Chondrocyte (in vitro differentiated cells): Measurements from ENCODE around the gene PDZK1. TPM values are rescaled to one million over a fixed set of nuclear protein-coding genes. Genes with fewer than 3 reads are reported as not detected.
"Not testable (repeated sequence)": the region's sequence is repeated elsewhere in the genome, so short reads cannot be mapped to it uniquely, and the experiment has no call there.

Experiments
- DNase-seq: peaks from one replicate; pipeline ENCODE4 v3.0.0; 2021; ENCODE audit warnings: mixed read lengths, low spot score
- H3K27ac Mint-ChIP-seq: one replicate; pipeline ENCODE4 v1.8.0; 2021; ENCODE audit warnings: mild to moderate bottlenecking, moderate library complexity, mixed read lengths; ENCODE audit not compliant: unreplicated experiment
- H3K27me3 Mint-ChIP-seq: 2 replicates; pipeline ENCODE4 v1.8.0; 2021; ENCODE audit warnings: low read depth, mixed read lengths
- H3K36me3 Mint-ChIP-seq: 2 replicates; pipeline ENCODE4 v1.8.0; 2021; ENCODE audit warnings: low read depth, mixed read lengths
- H3K4me1 Mint-ChIP-seq: 2 replicates; pipeline ENCODE4 v1.8.0; 2021; ENCODE audit warnings: low read depth, mild to moderate bottlenecking, mixed read lengths
- H3K4me3 Mint-ChIP-seq: one replicate; pipeline ENCODE4 v1.8.0; 2021; ENCODE audit warnings: mild to moderate bottlenecking, moderate library complexity, mixed read lengths; ENCODE audit not compliant: unreplicated experiment
- H3K9me3 Mint-ChIP-seq: 2 replicates; pipeline ENCODE4 v1.8.0; 2021; ENCODE audit warnings: low read depth, mixed read lengths
- CTCF ChIP-seq: fragments of 200-600 bp; sonication (generic); IDR thresholded peaks from 2 replicates; pipeline ENCODE4 v1.5.0; 2021; ENCODE audit warnings: antibody characterized with exemption, mild to moderate bottlenecking, moderate library complexity
- total RNA-seq: library from RNA; stranded (reverse); gene quantifications from 3 replicates; pipeline ENCODE4 v1.2.1, GENCODE V29; 2021

PDZK1 gene
- total RNA-seq, 1 donor from 2014 or later = 0.50 TPM

GRCh38 chr1:145736191-145736590 is 29.0 kb upstream of the PDZK1 start:
- no peak for DNase-seq
- Mint-ChIP-seq H3K27ac (no peak overlapping the region), H3K36me3 (peaks cover 3% of the 10 kb centered on the region), H3K9me3 (no peaks in the 10 kb centered on the region), H3K4me3 (no peak overlapping the region), H3K27me3 (no peaks in the 10 kb centered on the region), H3K4me1 (peaks cover 11% of the 10 kb centered on the region)
- no peak for TF ChIP-seq CTCF

GRCh38 chr1:145730900-145731299 is 23.7 kb upstream of the PDZK1 start:
- no peak for DNase-seq
- Mint-ChIP-seq H3K9me3 (no peaks in the 10 kb centered on the region), H3K4me3 (no peak overlapping the region), H3K4me1 (peaks cover 6% of the 10 kb centered on the region), H3K36me3 (peaks cover 3% of the 10 kb centered on the region), H3K27ac (no peak overlapping the region), H3K27me3 (no peaks in the 10 kb centered on the region)
- TF ChIP-seq CTCF = no peak

GRCh38 chr1:145730467-145730866 is 23.3 kb upstream of the PDZK1 start:
- no peak for DNase-seq
- no peak for TF ChIP-seq CTCF
- no peaks in the 10 kb centered on the region for H3K27me3 Mint-ChIP-seq
- H3K36me3 Mint-ChIP-seq = peaks cover 3% of the 10 kb centered on the region
- H3K9me3 Mint-ChIP-seq = no peaks in the 10 kb centered on the region
- peaks cover 6% of the 10 kb centered on the region for H3K4me1 Mint-ChIP-seq
- no peak overlapping the region for H3K27ac Mint-ChIP-seq
- no peak overlapping the region for H3K4me3 Mint-ChIP-seq

GRCh38 chr1:145729666-145730436 is 22.7 kb upstream of the PDZK1 start:
- Mint-ChIP-seq H3K36me3 (peaks cover 3% of the 10 kb centered on the region), H3K4me1 (peaks cover 6% of the 10 kb centered on the region), H3K4me3 (no peak overlapping the region), H3K27ac (no peak overlapping the region), H3K27me3 (no peaks in the 10 kb centered on the region), H3K9me3 (no peaks in the 10 kb centered on the region)
- no peak for DNase-seq
- no peak for TF ChIP-seq CTCF

GRCh38 chr1:145729196-145729595 is 22.0 kb upstream of the PDZK1 start:
- H3K27me3 Mint-ChIP-seq = no peaks in the 10 kb centered on the region
- no peak for TF ChIP-seq CTCF
- no peak overlapping the region for H3K27ac Mint-ChIP-seq
- no peaks in the 10 kb centered on the region for H3K9me3 Mint-ChIP-seq
- DNase-seq = no peak
- peaks cover 3% of the 10 kb centered on the region for H3K36me3 Mint-ChIP-seq
- H3K4me3 Mint-ChIP-seq = no peak overlapping the region
- peaks cover 6% of the 10 kb centered on the region for H3K4me1 Mint-ChIP-seq

- H3K27me3 Mint-ChIP-seq, H3K9me3 Mint-ChIP-seq, H3K4me3 Mint-ChIP-seq, DNase-seq, H3K27ac Mint-ChIP-seq, H3K36me3 Mint-ChIP-seq, H3K4me1 Mint-ChIP-seq: not testable (repeated sequence)
These were observed 19.0 kb upstream of the PDZK1 start for GRCh38 chr1:145726193-145726592.
